ENCODE results near the gene IFNAR2.
"Not testable (repeated sequence)": the region's sequence is repeated elsewhere in the genome, so short reads cannot be mapped to it uniquely, and the experiment has no call there.

Gene IFNAR2

DNA sequence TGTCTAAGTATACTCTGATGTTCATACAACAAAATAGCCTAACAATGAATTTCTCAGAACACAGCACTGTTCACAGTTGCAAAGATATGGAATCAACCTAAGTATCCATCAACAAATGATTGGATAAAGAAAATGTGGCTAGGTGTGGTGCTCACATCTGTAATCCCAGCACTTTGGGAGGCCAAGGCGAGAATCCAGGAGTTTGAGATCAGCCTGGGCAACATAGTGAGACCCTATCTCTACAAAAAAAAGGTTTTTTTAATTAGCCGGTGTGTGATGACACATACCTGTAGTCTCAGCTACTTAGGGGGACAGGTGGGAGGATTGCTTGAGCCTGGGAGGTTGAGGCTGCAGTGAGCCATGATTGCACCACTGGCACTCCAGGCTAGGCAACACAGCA lies 10.7 kb downstream of the IFNAR2 start:
- DNase-seq = no peak
- Histone ChIP-seq H3K9me3 (no peaks in the 10 kb centered on the region), H3K4me3 (no peak overlapping the region), H3K4me1 (no peaks in the 10 kb centered on the region), H3K27ac (no peak overlapping the region), H3K36me3 (peaks cover 6 to 17% (median 8%) of the 10 kb centered on the region in 3 donors), H3K27me3 (no peaks in the 10 kb centered on the region)
- TF ChIP-seq, protein P1, sequence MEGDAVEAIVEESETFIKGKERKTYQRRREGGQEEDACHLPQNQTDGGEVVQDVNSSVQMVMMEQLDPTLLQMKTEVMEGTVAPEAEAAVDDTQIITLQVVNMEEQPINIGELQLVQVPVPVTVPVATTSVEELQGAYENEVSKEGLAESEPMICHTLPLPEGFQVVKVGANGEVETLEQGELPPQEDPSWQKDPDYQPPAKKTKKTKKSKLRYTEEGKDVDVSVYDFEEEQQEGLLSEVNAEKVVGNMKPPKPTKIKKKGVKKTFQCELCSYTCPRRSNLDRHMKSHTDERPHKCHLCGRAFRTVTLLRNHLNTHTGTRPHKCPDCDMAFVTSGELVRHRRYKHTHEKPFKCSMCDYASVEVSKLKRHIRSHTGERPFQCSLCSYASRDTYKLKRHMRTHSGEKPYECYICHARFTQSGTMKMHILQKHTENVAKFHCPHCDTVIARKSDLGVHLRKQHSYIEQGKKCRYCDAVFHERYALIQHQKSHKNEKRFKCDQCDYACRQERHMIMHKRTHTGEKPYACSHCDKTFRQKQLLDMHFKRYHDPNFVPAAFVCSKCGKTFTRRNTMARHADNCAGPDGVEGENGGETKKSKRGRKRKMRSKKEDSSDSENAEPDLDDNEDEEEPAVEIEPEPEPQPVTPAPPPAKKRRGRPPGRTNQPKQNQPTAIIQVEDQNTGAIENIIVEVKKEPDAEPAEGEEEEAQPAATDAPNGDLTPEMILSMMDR (IDR thresholded peaks at IDR 0.05) = no peak
- intact Hi-C loops (cut with DNase I; ENCODE audit: low total_unique reads) = no loop called here

DNA sequence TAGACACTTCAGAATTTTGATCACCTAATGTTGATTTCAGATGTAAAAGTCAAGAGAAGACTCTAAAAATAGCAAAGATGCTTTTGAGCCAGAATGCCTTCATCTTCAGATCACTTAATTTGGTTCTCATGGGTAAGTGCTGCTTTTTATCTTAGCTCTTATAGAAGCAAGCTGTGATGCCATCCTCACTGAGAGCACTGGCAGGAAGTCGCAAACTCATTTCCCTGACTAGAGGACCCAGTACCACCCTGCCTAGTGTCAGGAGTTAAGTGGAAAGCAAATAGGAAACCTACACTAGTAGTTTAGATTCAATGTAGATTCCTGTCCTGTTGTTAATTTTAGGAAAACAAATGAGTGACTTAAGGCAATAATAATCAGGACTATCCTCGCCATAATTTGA lies 12.1 kb downstream of the IFNAR2 start:
- Histone ChIP-seq H3K4me3 (no peak overlapping the region), H3K4me1 (no peaks in the 10 kb centered on the region), H3K9me3 (no peaks in the 10 kb centered on the region), H3K27me3 (no peaks in the 10 kb centered on the region), H3K36me3 (peaks cover 20 to 30% (median 20%) of the 10 kb centered on the region in 3 donors), H3K27ac (no peak overlapping the region)
- TF ChIP-seq, protein P1 (IDR thresholded peaks at IDR 0.05) = no peak
- DNase-seq = no peak
- intact Hi-C loops (cut with DNase I; ENCODE audit: low total_unique reads) = no loop called here

DNA sequence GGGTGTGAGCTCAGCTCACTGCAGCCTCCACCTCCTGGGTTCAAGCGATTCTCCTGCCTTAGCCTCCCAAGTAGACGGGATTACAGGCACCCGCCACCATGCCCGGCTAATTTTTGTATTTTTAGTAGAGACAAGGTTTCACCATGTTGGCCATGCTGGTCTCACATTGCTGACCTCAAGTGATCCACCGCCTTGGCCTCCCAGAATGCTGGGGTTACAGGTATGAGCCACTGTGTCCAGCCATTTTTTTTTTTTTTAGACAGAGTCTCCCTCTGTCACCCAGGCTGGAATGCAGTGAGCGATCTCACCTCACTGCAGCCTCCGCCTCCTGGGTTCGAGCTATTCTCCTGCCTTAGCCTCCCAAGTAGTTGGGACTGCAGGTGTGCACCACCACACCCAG lies 13.1 kb downstream of the IFNAR2 start:
- H3K27ac ChIP-seq; H3K27me3 ChIP-seq; H3K9me3 ChIP-seq; DNase-seq; H3K4me1 ChIP-seq; intact Hi-C loops (cut with DNase I; ENCODE audit: low total_unique reads); H3K4me3 ChIP-seq: not testable (repeated sequence)
- H3K36me3 ChIP-seq = peaks cover 28 to 40% (median 28%) of the 10 kb centered on the region in 3 donors

DNA sequence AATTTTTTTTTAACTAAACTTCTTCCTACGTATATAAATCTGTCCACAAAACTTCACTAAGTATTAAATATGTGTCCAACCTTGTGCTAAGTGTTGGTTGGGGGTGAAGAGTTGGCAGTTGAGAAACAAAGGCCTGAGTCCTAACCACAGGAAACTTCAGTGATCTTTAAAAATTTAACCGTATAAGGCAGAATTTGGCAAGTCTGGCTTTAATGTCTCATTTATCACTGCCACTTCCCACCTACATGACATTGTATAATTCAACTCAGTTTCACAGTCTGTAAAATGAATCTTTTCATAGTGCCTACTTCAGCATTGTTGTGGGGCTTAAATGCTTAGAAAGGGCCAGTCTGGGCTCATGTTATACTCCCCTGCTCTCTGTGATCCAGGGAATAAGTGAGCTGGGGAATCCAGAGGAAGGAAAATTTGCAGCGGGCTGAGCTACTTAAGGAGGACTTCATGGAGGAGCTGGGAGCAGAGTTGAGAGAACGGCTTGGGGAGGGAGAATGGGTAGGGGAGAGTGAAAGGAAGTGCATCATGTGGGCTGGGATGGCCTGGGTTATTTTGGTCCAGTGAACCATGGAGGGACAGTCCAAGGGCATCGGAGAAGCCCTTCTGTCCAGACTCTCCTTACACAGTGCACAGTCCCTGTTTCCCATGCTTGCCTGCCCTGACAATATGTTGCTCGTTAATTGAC lies 14.5 kb downstream of the IFNAR2 start:
- peaks cover 38 to 48% (median 41%) of the 10 kb centered on the region in 3 donors for H3K36me3 ChIP-seq
- H3K27ac ChIP-seq = no peak overlapping the region
- no peaks in the 10 kb centered on the region for H3K27me3 ChIP-seq
- no peaks in the 10 kb centered on the region for H3K4me1 ChIP-seq
- no peak for DNase-seq
- H3K9me3 ChIP-seq = no peaks in the 10 kb centered on the region
- no peak overlapping the region for H3K4me3 ChIP-seq
- intact Hi-C loops (cut with DNase I; ENCODE audit: low total_unique reads) = no loop called here
- TF ChIP-seq, protein P1 (IDR thresholded peaks at IDR 0.05) = no peak

DNA sequence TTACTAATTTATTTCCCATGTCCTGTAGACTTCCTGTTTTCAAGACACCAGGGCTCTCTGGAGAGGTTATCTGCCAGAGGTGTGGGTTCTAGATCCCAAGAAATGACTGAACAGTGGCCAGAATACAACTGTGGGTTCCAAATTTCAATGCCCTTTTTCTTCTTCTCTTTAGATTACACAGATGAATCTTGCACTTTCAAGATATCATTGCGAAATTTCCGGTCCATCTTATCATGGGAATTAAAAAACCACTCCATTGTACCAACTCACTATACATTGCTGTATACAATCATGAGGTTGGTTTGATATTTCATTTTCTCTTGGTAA lies 15.0 kb downstream of the IFNAR2 start:
- DNase-seq = no peak
- no peaks in the 10 kb centered on the region for H3K27me3 ChIP-seq
- no peaks in the 10 kb centered on the region for H3K4me1 ChIP-seq
- intact Hi-C loops (cut with DNase I; ENCODE audit: low total_unique reads) = no loop called here
- no peaks in the 10 kb centered on the region for H3K9me3 ChIP-seq
- no peak overlapping the region for H3K27ac ChIP-seq
- no peak overlapping the region for H3K4me3 ChIP-seq
- peaks cover 43 to 53% (median 46%) of the 10 kb centered on the region in 3 donors for H3K36me3 ChIP-seq
- TF ChIP-seq, protein P1 (IDR thresholded peaks at IDR 0.05) = no peak

DNA sequence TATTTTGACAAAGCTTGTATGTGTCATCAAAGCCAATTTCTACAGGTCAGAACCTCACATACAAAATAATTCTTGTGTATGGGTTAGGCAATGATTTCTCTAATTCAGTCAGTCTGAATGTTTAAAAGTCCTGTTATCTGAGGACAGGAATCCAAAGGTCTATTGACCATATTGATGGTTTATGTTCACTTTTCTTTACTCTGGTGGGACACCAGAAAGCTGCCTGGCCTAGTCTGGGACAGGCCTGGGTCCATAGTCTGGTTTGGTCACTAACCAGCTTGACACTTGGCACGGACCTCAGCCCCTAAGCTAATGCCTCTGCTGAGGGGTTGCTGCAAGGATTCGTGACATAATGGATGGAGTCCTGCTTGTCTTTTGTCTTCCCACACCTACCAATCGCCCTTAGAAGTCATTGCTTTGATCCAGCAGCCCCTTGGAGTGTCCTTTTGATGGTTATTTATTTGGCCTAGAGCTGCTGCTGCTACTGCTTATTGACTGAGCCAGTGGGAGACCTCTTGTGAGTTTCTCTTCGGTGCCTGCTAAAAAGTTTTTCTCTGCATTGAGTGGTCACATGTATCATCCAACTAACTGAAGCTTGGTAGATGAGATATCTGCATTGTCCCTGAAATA lies 15.7 kb downstream of the IFNAR2 start:
- Histone ChIP-seq H3K27ac (no peak overlapping the region), H3K4me1 (no peaks in the 10 kb centered on the region), H3K9me3 (no peaks in the 10 kb centered on the region), H3K4me3 (no peak overlapping the region), H3K36me3 (peaks cover 45 to 60% (median 47%) of the 10 kb centered on the region in 3 donors), H3K27me3 (no peaks in the 10 kb centered on the region)
- intact Hi-C loops (cut with DNase I; ENCODE audit: low total_unique reads) = no loop called here
- DNase-seq = no peak
- TF ChIP-seq, protein P1 (IDR thresholded peaks at IDR 0.05) = no peak

Measured in tibial artery (tissue), 4 donors.